Endothelial cell (in vitro differentiated cells): Measurements from ENCODE around the gene GGCT. TPM values are rescaled to one million over a fixed set of nuclear protein-coding genes. Genes with fewer than 3 reads are reported as not detected.

ENCODE experiments used
- DNase-seq: peaks from one replicate; pipeline ENCODE4 v3.0.0; 2021; ENCODE audit warnings: low spot score
- H3K27ac Mint-ChIP-seq: one replicate; pipeline ENCODE4 v1.8.0; 2021; ENCODE audit warnings: mixed read lengths, inconsistent platforms; ENCODE audit not compliant: unreplicated experiment
- H3K27me3 Mint-ChIP-seq: one replicate; pipeline ENCODE4 v1.8.0; 2021; ENCODE audit warnings: mild to moderate bottlenecking, moderate library complexity, mixed read lengths, inconsistent platforms; ENCODE audit not compliant: unreplicated experiment
- H3K36me3 Mint-ChIP-seq: one replicate; pipeline ENCODE4 v1.8.0; 2021; ENCODE audit warnings: mild to moderate bottlenecking, low read depth, mixed read lengths, inconsistent platforms; ENCODE audit not compliant: unreplicated experiment
- H3K4me1 Mint-ChIP-seq: one replicate; pipeline ENCODE4 v1.8.0; 2021; ENCODE audit warnings: mild to moderate bottlenecking, mixed read lengths, inconsistent platforms; ENCODE audit not compliant: unreplicated experiment
- H3K4me3 Mint-ChIP-seq: one replicate; pipeline ENCODE4 v1.8.0; 2021; ENCODE audit warnings: mild to moderate bottlenecking, mixed read lengths, inconsistent platforms; ENCODE audit not compliant: unreplicated experiment
- H3K9me3 Mint-ChIP-seq: one replicate; pipeline ENCODE4 v1.8.0; 2021; ENCODE audit warnings: mixed read lengths, inconsistent platforms; ENCODE audit not compliant: unreplicated experiment
- CTCF ChIP-seq: fragments of 200-600 bp; sonication (generic); IDR thresholded peaks from one replicate; pipeline ENCODE4 v1.5.0; 2021; ENCODE audit warnings: antibody characterized with exemption; ENCODE audit not compliant: unreplicated experiment
- long read RNA-seq: library from polyadenylated mRNA; unstranded; transcript quantifications from one replicate; pipeline ENCODE4 v2.0.0, GENCODE V29; 2020; ENCODE audit not compliant: unreplicated experiment
- total RNA-seq: library from RNA; stranded (reverse); fragmentation: NEBNext Ultra II Directional; extraction: Animal tissue kit (Norgen Biotek cat#: 25700); gene quantifications from one replicate; pipeline ENCODE4 v1.2.1, GENCODE V29; 2021; ENCODE audit not compliant: unreplicated experiment

The GGCT gene, protein sequence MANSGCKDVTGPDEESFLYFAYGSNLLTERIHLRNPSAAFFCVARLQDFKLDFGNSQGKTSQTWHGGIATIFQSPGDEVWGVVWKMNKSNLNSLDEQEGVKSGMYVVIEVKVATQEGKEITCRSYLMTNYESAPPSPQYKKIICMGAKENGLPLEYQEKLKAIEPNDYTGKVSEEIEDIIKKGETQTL
- total RNA-seq, result 34.0 TPM
- long read RNA-seq, transcript GGCT-202 (4 exons, 1,173 nt), result major isoform, 15 of 29 reads
- long read RNA-seq, transcript GGCT-207 (3 exons, 1,012 nt), result minor isoform, 8 of 29 reads
- long read RNA-seq, partial matches to known transcripts, result 5 of 29 reads
- long read RNA-seq, other reads (novel, unspliced or antisense), result 1 of 29 reads

DNA sequence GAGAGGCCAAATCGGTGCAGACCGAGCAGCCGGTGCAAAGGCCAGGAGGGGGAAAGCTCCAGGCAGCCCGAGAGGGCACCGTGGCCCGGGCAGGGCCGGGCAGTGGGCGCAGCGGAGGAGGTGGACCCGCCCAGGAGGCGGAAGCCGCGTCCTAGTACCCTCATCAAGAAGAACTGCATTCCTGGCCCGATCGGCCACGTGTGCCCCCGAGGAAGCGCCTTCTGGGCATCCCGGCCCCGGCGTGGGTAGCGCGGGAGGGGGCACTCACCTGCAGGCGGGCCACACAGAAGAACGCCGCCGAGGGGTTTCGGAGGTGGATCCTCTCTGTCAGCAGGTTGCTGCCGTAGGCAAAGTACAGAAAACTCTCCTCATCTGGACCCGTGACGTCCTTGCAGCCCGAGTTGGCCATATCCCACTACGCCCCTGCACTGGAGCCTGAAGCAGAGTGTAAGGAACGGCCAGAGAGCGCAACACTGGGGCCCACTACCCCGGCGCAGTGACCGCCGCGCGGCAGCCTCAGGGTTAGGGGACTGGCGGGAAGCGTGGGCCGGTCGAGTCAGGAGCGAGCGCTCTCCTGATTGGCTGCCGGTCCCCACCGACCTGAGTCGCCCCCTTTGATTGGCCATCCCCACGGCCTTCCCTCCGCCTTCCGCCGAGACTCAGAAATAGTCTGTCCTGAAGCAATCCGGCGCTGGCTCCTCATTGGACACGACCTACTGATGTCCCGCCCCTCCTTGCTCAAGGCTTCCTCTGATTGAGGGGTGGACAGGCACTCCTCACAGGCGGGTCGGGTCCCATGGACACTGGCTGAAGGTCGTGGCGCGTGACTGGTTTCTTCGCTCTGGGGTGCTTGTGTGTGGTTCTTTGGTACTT is at the start of gene GGCT:
TSS of gene GGCT (minus strand) at position 529 of the 873 bp plus-strand sequence. CDS start at position 409, 120 bp downstream.
- peaks cover 5% of the 10 kb centered on the region for H3K36me3 Mint-ChIP-seq
- TF ChIP-seq CTCF, result no peak
- peak; percentile 94 for DNase-seq
- peak within 1 kb of the TSS; percentile 42 for H3K27ac Mint-ChIP-seq
- H3K9me3 Mint-ChIP-seq, result no peaks in the 10 kb centered on the region
- no peaks in the 10 kb centered on the region for H3K27me3 Mint-ChIP-seq
- peak within 1 kb of the TSS; percentile 94 for H3K4me3 Mint-ChIP-seq
- H3K4me1 Mint-ChIP-seq, result peaks cover 14% of the 10 kb centered on the region

- Mint-ChIP-seq H3K9me3 (no peaks in the 10 kb centered on the region), H3K27me3 (peaks cover 2% of the 10 kb centered on the region), H3K4me1 (peaks cover 22% of the 10 kb centered on the region), H3K27ac (no peak overlapping the region), H3K4me3 (no peak overlapping the region), H3K36me3 (peaks cover 6% of the 10 kb centered on the region)
- TF ChIP-seq CTCF, result no peak
- DNase-seq, result no peak
These were observed 48.9 kb upstream of the GGCT start for GRCh38 chr7:30553546-30553945.

DNA sequence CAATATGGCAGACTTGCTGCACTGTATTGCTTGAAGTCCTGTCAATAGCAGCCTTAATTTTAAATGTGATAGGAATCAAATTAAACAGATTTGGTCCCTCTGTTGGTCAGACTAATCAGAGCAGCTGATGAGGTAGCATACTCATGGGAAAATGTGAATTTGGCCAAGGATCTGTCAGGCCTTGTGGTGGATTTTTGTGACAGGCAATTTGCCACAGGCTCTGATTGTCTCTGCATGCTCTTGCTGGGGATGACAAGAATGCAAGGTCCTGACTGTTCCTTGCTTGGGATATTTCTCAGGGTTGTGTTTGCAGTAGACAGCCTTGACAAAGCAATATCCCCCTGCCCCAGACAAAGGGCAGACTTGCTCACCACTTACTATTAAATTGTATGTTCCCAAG is 48.5 kb upstream of the GGCT start:
- TF ChIP-seq CTCF, result no peak
- Mint-ChIP-seq H3K27ac (no peak overlapping the region), H3K9me3 (no peaks in the 10 kb centered on the region), H3K4me1 (peaks cover 22% of the 10 kb centered on the region), H3K4me3 (no peak overlapping the region), H3K36me3 (peaks cover 6% of the 10 kb centered on the region), H3K27me3 (peaks cover 2% of the 10 kb centered on the region)
- no peak for DNase-seq

DNA sequence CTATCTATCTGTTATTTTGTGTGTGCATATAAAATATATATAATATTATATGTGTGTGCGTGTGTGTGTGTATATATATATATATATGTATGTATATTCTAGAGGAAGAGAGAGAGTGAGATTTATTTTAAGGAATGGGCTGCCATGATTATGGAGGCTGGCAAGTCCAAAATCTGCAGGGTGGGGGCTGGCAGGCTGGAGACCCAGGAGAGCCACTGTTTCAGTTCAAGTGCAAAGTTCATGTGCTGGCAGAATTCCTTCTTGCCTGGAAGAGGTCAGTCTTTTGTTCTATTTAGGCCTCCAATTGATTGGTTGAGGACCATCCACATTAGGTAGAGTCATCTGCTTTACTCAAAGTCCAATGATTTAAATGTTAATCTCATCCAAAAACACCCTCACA is 47.7 kb upstream of the GGCT start:
- TF ChIP-seq CTCF, result no peak
- Mint-ChIP-seq H3K9me3 (no peaks in the 10 kb centered on the region), H3K4me3 (no peak overlapping the region), H3K27me3 (peaks cover 2% of the 10 kb centered on the region), H3K4me1 (peaks cover 22% of the 10 kb centered on the region), H3K36me3 (peaks cover 6% of the 10 kb centered on the region), H3K27ac (no peak overlapping the region)
- no peak for DNase-seq
